Left ventricle myocardium inferior (tissue), 1 donor: ENCODE data around the gene SCMH1. TPM values are rescaled to one million over a fixed set of nuclear protein-coding genes. Genes with fewer than 3 reads are reported as not detected.

Source experiments
- DNase-seq: peaks from one replicate; pipeline ENCODE4 v3.0.0-alpha.2; 2020
- H3K27ac ChIP-seq: fragments of 200-600 bp; replicated peaks from 2 replicates; pipeline ENCODE4 v1.8.0; 2021
- H3K27me3 ChIP-seq: fragments of 200-600 bp; 2 replicates; pipeline ENCODE4 v1.8.0; 2021; ENCODE audit warnings: low read depth
- H3K36me3 ChIP-seq: fragments of 200-600 bp; 2 replicates; pipeline ENCODE4 v1.8.0; 2021
- H3K4me1 ChIP-seq: fragments of 200-600 bp; 2 replicates; pipeline ENCODE4 v1.8.0; 2021
- H3K4me3 ChIP-seq: fragments of 200-600 bp; 2 replicates; pipeline ENCODE4 v1.8.0; 2021; ENCODE audit warnings: mild to moderate bottlenecking, moderate library complexity
- H3K9me3 ChIP-seq: fragments of 200-600 bp; replicated peaks from 2 replicates; pipeline ENCODE4 v1.8.0; 2021
- intact Hi-C: fragments of 100-400 bp; cut with micrococcal nuclease; formaldehyde crosslinking; loops from one replicate; pipeline ENCODE4 v1.11.0; 2022
- total RNA-seq: library from RNA; stranded (reverse); fragmentation: NEBNext Ultra II Directional; extraction: Animal tissue kit (Norgen Biotek cat#: 25700); gene quantifications from one replicate; pipeline ENCODE4 v1.2.1, GENCODE V29; 2021
- TF ChIP-seq, protein P1 (sequence below): fragments of 200-600 bp; IDR thresholded peaks from 2 replicates; pipeline ENCODE4 v1.8.0; 2021; ENCODE audit warnings: antibody characterized with exemption, mild to moderate bottlenecking, borderline replicate concordance
- donor health status: DM: no; HTN: yes; CAD: no; lungs with severe emphysema.

Gene SCMH1
- total RNA-seq, 1 donor from 2014 or later, result 48.1 TPM

DNA sequence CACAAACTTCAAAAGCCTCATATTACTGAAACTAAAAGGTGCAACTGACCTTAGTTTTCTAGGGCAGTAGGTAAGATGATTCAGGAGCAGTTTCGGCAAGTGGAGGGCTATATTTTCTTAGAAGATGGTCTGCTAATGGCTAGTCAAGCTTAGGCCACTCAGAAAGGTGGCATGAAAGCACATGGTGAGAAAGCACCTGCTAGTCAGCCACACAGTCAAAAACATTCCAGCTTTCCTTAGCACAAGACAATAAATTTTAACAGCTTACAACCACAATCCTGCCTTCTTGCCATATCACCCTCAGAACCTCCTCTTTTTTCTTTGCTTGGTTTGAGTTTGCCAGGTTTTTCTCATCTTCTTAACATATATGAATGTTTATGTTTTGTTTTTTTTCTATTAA is 139.5 kb downstream of the SCMH1 start:
- H3K9me3 ChIP-seq, result no peaks in the 10 kb centered on the region
- peak overlapping the region; percentile 71 for H3K27ac ChIP-seq
- DNase-seq, result no peak
- H3K4me3 ChIP-seq, result no peak overlapping the region
- H3K36me3 ChIP-seq, result no peaks in the 10 kb centered on the region
- H3K4me1 ChIP-seq, result peaks cover 50% of the 10 kb centered on the region
- intact Hi-C loops, result no loop called here
- no peaks in the 10 kb centered on the region for H3K27me3 ChIP-seq
- TF ChIP-seq, protein P1, sequence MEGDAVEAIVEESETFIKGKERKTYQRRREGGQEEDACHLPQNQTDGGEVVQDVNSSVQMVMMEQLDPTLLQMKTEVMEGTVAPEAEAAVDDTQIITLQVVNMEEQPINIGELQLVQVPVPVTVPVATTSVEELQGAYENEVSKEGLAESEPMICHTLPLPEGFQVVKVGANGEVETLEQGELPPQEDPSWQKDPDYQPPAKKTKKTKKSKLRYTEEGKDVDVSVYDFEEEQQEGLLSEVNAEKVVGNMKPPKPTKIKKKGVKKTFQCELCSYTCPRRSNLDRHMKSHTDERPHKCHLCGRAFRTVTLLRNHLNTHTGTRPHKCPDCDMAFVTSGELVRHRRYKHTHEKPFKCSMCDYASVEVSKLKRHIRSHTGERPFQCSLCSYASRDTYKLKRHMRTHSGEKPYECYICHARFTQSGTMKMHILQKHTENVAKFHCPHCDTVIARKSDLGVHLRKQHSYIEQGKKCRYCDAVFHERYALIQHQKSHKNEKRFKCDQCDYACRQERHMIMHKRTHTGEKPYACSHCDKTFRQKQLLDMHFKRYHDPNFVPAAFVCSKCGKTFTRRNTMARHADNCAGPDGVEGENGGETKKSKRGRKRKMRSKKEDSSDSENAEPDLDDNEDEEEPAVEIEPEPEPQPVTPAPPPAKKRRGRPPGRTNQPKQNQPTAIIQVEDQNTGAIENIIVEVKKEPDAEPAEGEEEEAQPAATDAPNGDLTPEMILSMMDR, result no peak

DNA sequence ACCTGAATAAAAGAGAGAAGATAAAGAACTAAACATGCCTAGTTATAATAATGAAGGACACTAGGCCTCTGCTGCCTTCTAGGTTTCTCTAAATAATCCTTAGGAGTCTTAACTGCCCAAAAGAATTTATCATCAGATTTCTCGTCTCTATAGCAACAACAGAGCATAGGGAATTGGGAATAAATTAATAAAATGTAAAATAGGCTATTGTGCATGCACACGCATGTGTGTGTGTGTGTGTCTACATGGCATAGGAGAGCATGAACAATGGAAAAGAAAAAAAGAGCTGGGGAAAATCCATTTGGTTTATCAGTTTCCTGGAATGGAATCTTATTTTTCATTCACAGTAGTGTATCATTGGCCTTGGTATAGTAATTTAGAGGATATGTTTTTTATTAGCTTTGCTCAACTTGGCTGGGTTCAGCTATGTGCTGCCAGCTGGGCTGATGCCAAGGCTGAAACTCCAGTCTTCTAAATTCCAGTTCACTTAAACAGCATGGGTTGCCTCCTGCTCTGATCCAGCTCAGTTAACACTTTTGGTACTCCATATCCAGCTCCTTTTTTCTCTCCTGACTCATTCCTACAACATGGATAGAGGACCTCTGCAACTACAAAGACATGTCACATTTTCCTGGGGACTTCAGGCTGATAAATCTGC is 140.0 kb downstream of the SCMH1 start:
- intact Hi-C loops, result no loop called here

DNA sequence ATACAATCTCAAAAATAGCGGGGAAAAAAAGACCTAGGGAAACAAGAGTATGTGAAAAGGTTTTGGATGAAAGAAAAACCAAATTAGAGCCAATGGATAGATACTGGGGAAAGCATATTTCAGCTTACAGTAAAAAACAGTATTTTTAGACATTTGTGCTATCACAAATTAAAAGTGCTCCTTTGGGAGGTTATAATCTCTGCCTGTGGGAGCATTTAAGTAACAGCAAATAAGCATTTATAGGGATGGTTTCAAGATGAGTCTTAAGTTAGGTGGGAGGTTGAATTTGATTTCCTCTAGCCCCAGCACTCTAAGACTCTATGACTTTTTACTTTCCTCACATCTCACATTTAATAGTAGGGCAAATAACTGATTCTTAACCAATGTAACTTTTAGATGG is 141.0 kb downstream of the SCMH1 start:
- no peaks in the 10 kb centered on the region for H3K27me3 ChIP-seq
- H3K9me3 ChIP-seq, result no peaks in the 10 kb centered on the region
- TF ChIP-seq, protein P1, result no peak
- no peaks in the 10 kb centered on the region for H3K36me3 ChIP-seq
- peaks cover 50% of the 10 kb centered on the region for H3K4me1 ChIP-seq
- no peak overlapping the region for H3K4me3 ChIP-seq
- DNase-seq, result no peak
- intact Hi-C loops, result no loop called here
- H3K27ac ChIP-seq, result peak overlapping the region; percentile 71

More for the DNA sequence above, 140.0 kb downstream of the SCMH1 start:
- Histone ChIP-seq H3K27ac (peak overlapping the region; percentile 71), H3K9me3 (no peaks in the 10 kb centered on the region), H3K27me3 (no peaks in the 10 kb centered on the region), H3K4me3 (no peak overlapping the region), H3K4me1 (peaks cover 50% of the 10 kb centered on the region), H3K36me3 (no peaks in the 10 kb centered on the region)
- peak; percentile 90 for DNase-seq
- TF ChIP-seq, protein P1, result no peak

DNA sequence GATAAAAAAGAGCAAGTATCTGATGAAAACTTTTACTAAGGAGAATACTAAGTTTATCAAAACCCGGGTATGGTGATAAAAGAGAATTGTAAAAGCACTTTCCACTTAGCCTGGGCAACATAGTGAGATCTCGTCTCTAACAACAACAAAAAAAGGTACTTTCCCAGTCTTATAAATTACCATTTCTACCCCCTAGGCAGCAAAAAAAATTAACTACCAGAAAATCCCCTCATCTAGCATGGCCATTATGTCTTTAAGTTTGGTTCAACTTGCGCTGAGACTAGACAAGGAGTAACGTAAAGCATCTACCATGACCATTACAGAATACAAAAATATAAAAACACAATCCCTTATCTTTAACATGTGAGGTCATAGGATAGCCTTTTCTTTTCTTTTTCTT is 141.9 kb downstream of the SCMH1 start:
- DNase-seq, result no peak
- Histone ChIP-seq H3K27me3 (no peaks in the 10 kb centered on the region), H3K36me3 (no peaks in the 10 kb centered on the region), H3K9me3 (no peaks in the 10 kb centered on the region), H3K4me1 (peaks cover 50% of the 10 kb centered on the region), H3K27ac (no peak overlapping the region), H3K4me3 (no peak overlapping the region)
- intact Hi-C loops, result no loop called here
- TF ChIP-seq, protein P1, result no peak

DNA sequence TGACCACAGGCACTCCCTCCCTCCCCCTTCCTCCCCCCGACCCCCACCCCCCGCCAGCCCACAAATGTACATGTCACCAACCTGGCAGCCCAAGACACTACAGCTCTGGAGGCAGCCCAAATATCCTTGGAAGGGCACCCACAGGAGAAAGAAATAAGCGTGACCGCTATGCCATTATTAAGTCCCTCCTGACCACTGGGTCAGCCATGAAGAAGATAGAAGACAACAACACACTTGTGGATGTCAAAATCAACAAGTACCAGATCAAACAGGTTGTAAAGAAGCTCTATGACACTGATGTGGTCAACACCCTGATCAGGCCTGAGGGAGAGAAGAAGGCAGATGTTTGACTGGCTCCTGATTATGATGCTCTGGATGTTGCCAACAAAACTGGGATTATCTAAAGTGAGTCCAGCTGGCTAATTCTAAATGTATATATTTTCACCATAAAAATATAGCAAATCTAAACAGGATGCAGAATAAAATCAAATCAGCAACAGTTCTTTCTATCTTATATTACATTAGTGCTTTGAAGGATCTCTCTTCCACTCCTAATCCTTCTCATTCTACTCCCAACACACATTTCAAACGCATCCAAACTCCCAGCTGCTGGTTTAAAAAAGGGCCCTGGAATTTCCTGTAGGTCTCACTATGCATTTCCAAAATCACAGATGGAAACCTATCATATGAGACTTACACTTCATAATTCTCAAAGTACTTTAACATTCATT is 143.2 kb downstream of the SCMH1 start:
- H3K27me3 ChIP-seq, result no peaks in the 10 kb centered on the region
- H3K27ac ChIP-seq, result no peak overlapping the region
- H3K9me3 ChIP-seq, result no peaks in the 10 kb centered on the region
- H3K36me3 ChIP-seq, result no peaks in the 10 kb centered on the region
- peaks cover 43% of the 10 kb centered on the region for H3K4me1 ChIP-seq
- intact Hi-C loops, result no loop called here
- DNase-seq, result peak; percentile 28
- no peak overlapping the region for H3K4me3 ChIP-seq
- TF ChIP-seq, protein P1, result no peak
